OCI-LY1 (cell line): ENCODE measurements around the gene STARD13.

ENCODE experiments used
- H2AFZ ChIP-seq: fragments of 200-600 bp; sonication (generic), shearing (Covaris generic); 2 replicates; pipeline ENCODE4 v1.6.0; 2014; ENCODE audit warnings: antibody characterized with exemption, mild to moderate bottlenecking, low read length
- H3F3A ChIP-seq: fragments of 200-600 bp; sonication (generic), shearing (Covaris generic); 2 replicates; pipeline ENCODE4 v1.6.0; 2014; ENCODE audit warnings: mild to moderate bottlenecking, antibody characterized with exemption, low read length, moderate library complexity; ENCODE audit not compliant: insufficient read depth
- H3K27ac ChIP-seq: fragments of 200-600 bp; sonication (generic); 2 replicates; pipeline ENCODE4 v1.5.1; 2014; ENCODE audit warnings: low read length, mixed run types, mild to moderate bottlenecking, low read depth; ENCODE audit not compliant: poor library complexity, severe bottlenecking
- H3K27me3 ChIP-seq: fragments of 200-600 bp; sonication (generic); 2 replicates; pipeline ENCODE4 v1.6.0; 2014; ENCODE audit warnings: antibody characterized with exemption, mild to moderate bottlenecking, low read length, moderate library complexity; ENCODE audit not compliant: insufficient read depth
- H3K36me3 ChIP-seq: fragments of 200-600 bp; sonication (generic); 2 replicates; pipeline ENCODE4 v1.6.1; 2014; ENCODE audit warnings: mild to moderate bottlenecking, antibody characterized with exemption, low read length, moderate library complexity, mixed read lengths; ENCODE audit not compliant: insufficient read depth
- H3K4me1 ChIP-seq: fragments of 200-600 bp; sonication (generic); 2 replicates; pipeline ENCODE4 v1.5.1; 2014; ENCODE audit warnings: mild to moderate bottlenecking, low read length, moderate library complexity; ENCODE audit not compliant: insufficient read depth, severe bottlenecking
- H3K4me2 ChIP-seq: fragments of 200-600 bp; sonication (generic), shearing (Covaris generic); 2 replicates; pipeline ENCODE4 v1.6.1; 2014; ENCODE audit warnings: low read length
- H3K4me3 ChIP-seq: fragments of 200-600 bp; sonication (generic); 2 replicates; pipeline ENCODE4 v1.5.1; 2014; ENCODE audit warnings: low read length, low read depth, mild to moderate bottlenecking, mixed read lengths; ENCODE audit not compliant: poor library complexity, severe bottlenecking
- H3K79me2 ChIP-seq: fragments of 200-600 bp; shearing (Covaris generic); 2 replicates; pipeline ENCODE4 v1.6.1; 2016; ENCODE audit warnings: mixed run types, low read length, mixed read lengths; ENCODE audit not compliant: insufficient read depth
- H3K9ac ChIP-seq: fragments of 200-600 bp; sonication (generic), shearing (Covaris generic); 2 replicates; pipeline ENCODE4 v1.6.1; 2014; ENCODE audit warnings: mild to moderate bottlenecking, low read length, mixed read lengths
- H3K9me2 ChIP-seq: fragments of 200-600 bp; sonication (generic), shearing (Covaris generic); 2 replicates; pipeline ENCODE4 v1.6.1; 2014; ENCODE audit warnings: low read depth, mild to moderate bottlenecking, low read length, mixed read lengths
- H3K9me3 ChIP-seq: fragments of 200-600 bp; shearing (Covaris generic); 2 replicates; pipeline ENCODE4 v1.6.1; 2014; ENCODE audit warnings: low read length, mixed read lengths
- H4K20me1 ChIP-seq: fragments of 200-600 bp; sonication (generic), shearing (Covaris generic); 2 replicates; pipeline ENCODE4 v1.6.0; 2016; ENCODE audit warnings: mild to moderate bottlenecking, low read length; ENCODE audit not compliant: insufficient read depth
- EZH2 ChIP-seq: fragments of 200-600 bp; sonication (generic), shearing (Covaris generic); IDR thresholded peaks from 2 replicates; pipeline ENCODE4 v1.8.0; 2017; ENCODE audit warnings: borderline replicate concordance, mixed run types, mild to moderate bottlenecking, antibody characterized with exemption, low read length, moderate library complexity, mixed read lengths
- TF ChIP-seq, protein P1 (sequence below): fragments of 200-600 bp; sonication (generic), shearing (Covaris generic); IDR thresholded peaks from 2 replicates; pipeline ENCODE4 v1.5.1; 2017; ENCODE audit warnings: mild to moderate bottlenecking, antibody characterized with exemption, low read length, moderate library complexity, mixed read lengths

Gene STARD13

DNA sequence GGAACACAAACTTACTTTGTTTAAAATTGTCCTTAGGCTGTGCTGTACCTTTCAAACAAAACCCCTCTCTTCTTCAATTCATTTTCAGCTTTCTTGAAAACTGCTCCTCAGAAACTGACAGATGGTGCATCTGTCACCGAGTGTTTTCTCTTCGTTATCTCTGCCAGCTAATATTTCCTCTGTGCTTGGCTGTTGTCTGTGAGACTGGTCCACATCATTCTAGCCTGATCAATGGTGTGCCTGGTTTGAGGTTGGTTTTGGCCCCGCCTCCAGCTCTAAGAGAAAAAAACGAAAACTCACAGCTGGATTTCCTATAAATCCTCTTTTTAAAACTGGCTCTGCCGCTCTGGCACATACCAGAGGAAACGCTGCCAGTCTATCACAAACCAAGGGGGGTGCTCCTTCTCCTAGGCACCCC lies 79.7 kb downstream of the STARD13 start:
- Histone ChIP-seq H2AFZ (no peak overlapping the region), H3K4me1 (no peaks in the 10 kb centered on the region), H3F3A (no peaks in the 10 kb centered on the region), H3K9me2 (no peaks in the 10 kb centered on the region), H3K27me3 (no peaks in the 10 kb centered on the region), H4K20me1 (no peaks in the 10 kb centered on the region), H3K9me3 (no peaks in the 10 kb centered on the region), H3K9ac (no peak overlapping the region), H3K4me3 (no peak overlapping the region), H3K4me2 (no peak overlapping the region), H3K27ac (no peak overlapping the region), H3K36me3 (no peaks in the 10 kb centered on the region), H3K79me2 (no peaks in the 10 kb centered on the region)
- TF ChIP-seq, protein P1, sequence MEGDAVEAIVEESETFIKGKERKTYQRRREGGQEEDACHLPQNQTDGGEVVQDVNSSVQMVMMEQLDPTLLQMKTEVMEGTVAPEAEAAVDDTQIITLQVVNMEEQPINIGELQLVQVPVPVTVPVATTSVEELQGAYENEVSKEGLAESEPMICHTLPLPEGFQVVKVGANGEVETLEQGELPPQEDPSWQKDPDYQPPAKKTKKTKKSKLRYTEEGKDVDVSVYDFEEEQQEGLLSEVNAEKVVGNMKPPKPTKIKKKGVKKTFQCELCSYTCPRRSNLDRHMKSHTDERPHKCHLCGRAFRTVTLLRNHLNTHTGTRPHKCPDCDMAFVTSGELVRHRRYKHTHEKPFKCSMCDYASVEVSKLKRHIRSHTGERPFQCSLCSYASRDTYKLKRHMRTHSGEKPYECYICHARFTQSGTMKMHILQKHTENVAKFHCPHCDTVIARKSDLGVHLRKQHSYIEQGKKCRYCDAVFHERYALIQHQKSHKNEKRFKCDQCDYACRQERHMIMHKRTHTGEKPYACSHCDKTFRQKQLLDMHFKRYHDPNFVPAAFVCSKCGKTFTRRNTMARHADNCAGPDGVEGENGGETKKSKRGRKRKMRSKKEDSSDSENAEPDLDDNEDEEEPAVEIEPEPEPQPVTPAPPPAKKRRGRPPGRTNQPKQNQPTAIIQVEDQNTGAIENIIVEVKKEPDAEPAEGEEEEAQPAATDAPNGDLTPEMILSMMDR = no peak
- TF ChIP-seq EZH2 = no peak

DNA sequence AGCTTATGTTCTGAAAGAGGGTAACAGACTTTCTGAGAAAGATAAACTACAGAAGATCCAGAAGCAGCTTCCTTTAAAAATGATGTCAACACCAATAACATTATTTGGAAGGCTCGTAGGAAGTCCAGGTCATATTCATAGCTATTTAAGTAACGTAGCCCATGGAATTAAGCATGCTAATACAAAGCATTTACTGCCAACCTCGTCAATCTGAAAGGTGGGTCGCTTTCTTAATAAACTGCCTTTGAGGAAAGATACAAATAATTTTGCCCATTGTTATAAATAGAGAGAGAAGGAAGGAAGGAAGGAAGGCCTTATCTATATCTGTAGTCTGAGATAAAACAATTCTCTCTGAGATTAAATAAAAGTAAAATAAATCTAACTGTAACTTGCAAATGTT lies 80.3 kb downstream of the STARD13 start:
- no peaks in the 10 kb centered on the region for H3K79me2 ChIP-seq
- no peaks in the 10 kb centered on the region for H3K9me2 ChIP-seq
- no peaks in the 10 kb centered on the region for H4K20me1 ChIP-seq
- no peaks in the 10 kb centered on the region for H3K4me1 ChIP-seq
- H3K27ac ChIP-seq = no peak overlapping the region
- no peak overlapping the region for H3K4me3 ChIP-seq
- H3K9ac ChIP-seq = no peak overlapping the region
- no peaks in the 10 kb centered on the region for H3K9me3 ChIP-seq
- no peaks in the 10 kb centered on the region for H3K36me3 ChIP-seq
- no peak overlapping the region for H2AFZ ChIP-seq
- no peak for TF ChIP-seq EZH2
- TF ChIP-seq, protein P1 = no peak
- no peak overlapping the region for H3K4me2 ChIP-seq
- no peaks in the 10 kb centered on the region for H3K27me3 ChIP-seq
- H3F3A ChIP-seq = no peaks in the 10 kb centered on the region

DNA sequence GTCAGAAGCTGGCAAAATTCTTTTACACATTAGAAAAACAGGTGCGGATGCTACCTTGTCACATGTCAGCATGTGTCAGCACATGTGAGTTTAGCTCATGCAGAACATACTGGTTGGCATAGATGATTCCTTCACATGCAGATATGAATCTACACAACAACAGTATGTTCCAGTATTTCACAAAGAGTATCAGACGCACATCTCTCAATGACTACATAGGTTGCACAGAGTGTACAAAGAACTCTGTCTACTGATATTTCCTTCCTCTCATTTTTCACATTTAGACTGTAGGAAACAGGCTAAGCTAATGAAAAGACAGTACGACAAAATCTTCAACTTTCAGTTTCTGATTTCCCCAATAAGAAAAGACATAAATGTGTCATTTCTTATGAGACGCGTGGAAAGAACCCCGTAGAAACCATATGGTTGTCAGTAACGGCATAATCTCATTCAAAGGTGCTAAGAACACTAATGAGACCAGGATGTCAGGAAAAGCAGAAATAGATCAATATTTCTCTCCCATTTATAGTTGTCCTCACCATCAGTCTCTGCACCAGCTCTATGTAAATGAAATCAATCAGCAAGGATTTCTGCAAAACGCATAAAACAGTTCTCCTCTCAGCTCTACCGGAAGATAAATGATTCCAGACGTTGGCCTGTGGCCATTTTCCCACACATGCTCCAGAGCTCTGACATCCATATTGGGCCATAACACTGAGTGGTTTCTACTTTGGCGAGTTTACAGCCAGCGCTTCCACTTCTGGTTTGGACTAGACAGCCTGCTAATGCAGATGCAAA lies 81.2 kb downstream of the STARD13 start:
- Histone ChIP-seq H3K4me3 (no peak overlapping the region), H3K9me3 (no peaks in the 10 kb centered on the region), H3K79me2 (no peaks in the 10 kb centered on the region), H3K27ac (no peak overlapping the region), H3K4me1 (no peaks in the 10 kb centered on the region), H3K9ac (no peak overlapping the region), H3F3A (no peaks in the 10 kb centered on the region), H3K36me3 (no peaks in the 10 kb centered on the region), H3K4me2 (no peak overlapping the region), H3K9me2 (no peaks in the 10 kb centered on the region), H2AFZ (no peak overlapping the region), H4K20me1 (no peaks in the 10 kb centered on the region), H3K27me3 (no peaks in the 10 kb centered on the region)
- TF ChIP-seq, protein P1 = no peak
- TF ChIP-seq EZH2 = no peak
